Suppressor macrophage (primary cell): Measurements from ENCODE around the gene MAPK10.
"Not testable (repeated sequence)": the region's sequence is repeated elsewhere in the genome, so short reads cannot be mapped to it uniquely, and the experiment has no call there.

Experiments
- DNase-seq, 4 experiments: peaks; one replicate each; pipeline ENCODE4 v3.0.0-alpha.2; 2020 to 2022

Gene MAPK10

GRCh38 chr4:86032476-86033022 lies 327.3 kb downstream of the MAPK10 start:
- DNase-seq: peak in 2 of 4 experiments; percentile 6 to 22

- no peak for DNase-seq
These were observed 327.9 kb downstream of the MAPK10 start for GRCh38 chr4:86031927-86032326.

DNA sequence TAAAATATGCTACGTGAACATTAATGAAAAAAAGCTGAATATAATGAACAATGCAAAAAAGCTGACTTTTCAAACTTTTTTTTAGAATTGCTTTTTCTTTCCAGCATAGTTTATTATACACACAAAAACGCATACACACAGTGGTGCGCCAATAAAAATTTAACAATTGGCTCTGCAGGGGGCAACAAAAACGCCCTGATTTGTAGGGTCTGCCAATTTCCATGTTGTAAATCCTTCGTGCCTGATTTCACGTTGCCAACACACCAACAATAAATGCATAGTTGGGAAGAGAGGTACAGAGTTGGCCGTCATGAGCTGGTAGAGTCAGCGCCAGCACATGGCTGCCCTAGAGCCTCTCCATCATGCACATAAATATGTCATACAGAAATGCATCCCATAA lies 333.1 kb downstream of the MAPK10 start:
- no peak for DNase-seq

DNA sequence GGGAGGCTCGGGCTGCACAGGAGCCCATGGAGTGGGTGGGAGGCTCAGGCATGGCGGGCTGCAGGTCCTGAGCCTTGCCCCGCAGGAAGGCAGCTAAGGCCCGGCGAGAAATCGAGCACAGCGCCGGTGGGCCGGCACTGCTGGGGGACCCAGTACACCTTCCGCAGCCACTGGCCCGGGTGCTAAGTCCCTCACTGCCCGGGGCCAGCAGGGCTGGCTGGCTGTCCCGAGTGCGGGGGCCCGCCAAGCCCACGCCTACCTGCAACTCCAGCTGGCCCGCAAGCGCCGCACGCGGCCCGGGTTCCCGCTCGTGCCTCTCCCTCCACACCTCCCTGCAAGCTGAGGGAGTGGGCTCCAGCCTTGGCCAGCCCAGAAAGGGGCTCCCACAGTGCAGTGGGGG lies 338.2 kb downstream of the MAPK10 start:
- not testable (repeated sequence) for DNase-seq

DNA sequence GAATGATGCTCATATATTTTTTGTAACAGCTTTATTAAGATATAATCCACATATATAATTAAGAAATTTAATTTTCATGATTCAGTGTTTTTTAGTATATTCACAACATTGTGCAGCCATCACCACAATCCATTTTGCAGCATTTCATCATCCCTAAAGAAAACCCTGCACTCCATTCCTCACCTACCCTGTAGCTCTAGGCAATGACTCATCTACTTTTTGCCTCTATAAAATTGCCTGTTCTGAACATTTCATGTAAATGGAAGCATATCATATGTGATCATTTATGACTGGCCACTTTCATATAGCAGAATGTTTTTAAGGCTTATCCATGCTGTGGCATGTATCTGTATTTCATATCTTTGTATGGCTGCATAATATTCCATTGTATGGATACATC lies 339.9 kb downstream of the MAPK10 start:
- no peak for DNase-seq

- no peak for DNase-seq
These were observed 340.5 kb downstream of the MAPK10 start for GRCh38 chr4:86019362-86019761.

GRCh38 chr4:86015412-86016350 lies 344.2 kb downstream of the MAPK10 start:
- DNase-seq: no peak

DNA sequence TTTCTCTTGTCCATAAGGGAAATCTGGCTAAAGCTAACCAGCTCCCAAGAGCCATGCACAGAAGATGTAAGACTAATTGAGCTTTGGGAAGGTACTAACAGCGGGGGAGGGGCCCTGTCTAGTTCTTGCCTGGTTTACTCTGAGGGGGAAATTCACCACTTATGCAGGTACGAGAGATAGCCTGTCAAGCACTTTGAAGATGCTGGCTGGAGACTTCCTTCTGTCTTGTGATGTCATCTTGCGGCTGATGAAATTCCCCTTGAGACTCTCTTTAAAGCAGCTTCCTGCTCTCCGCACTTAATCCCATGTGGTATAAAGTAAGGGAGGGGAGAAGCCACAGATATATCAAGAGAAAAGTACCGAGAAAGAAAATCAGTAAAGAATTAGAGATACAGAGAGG lies 345.3 kb downstream of the MAPK10 start:
- no peak for DNase-seq

- DNase-seq: no peak
These were observed 346.2 kb downstream of the MAPK10 start for GRCh38 chr4:86013621-86014020.

- no peak for DNase-seq
These were observed 348.7 kb downstream of the MAPK10 start for GRCh38 chr4:86011117-86011516.

- DNase-seq: no peak
These were observed 352.8 kb downstream of the MAPK10 start for GRCh38 chr4:86007042-86007441.

GRCh38 chr4:86006057-86006456 lies 353.8 kb downstream of the MAPK10 start:
- no peak for DNase-seq

DNA sequence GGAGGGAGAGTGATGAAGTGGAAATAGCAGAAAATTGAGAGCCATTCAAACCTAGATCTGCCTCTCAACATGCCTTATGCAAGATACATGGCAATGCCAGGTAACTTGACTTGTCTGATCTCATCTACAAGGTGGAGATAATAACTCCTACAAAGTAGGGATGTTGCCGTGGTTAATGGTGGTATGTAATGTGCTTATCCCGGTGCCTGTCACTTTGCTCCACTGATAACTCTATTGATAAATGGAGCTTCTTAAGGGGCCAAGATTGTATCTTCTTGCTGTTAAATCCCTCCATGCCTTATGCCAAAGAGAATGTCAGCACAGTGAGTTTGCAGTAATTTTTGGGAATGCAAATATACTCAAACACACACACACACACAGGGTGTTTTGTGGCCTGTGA lies 355.8 kb downstream of the MAPK10 start:
- DNase-seq: no peak

DNA sequence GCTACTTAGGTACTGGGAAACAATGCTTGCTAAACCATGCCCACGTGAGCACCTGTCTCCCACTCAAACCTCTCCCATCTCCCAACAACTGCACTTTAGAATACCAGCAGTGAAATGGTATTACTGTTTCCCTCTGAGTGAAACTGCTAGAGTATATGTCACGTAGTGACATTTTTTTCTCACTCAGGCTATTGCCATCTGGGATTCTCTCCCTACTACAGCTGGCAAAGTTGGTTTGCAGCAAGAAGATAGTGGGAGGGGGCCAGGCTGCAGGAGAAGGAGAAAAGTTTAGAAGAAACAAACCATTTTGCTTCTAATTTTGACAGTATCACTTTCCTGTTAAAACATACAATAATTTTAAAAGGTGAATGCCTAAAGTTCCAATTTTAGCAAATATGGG lies 358.3 kb downstream of the MAPK10 start:
- no peak for DNase-seq

GRCh38 chr4:85995361-85995760 lies 364.5 kb downstream of the MAPK10 start:
- no peak for DNase-seq

DNA sequence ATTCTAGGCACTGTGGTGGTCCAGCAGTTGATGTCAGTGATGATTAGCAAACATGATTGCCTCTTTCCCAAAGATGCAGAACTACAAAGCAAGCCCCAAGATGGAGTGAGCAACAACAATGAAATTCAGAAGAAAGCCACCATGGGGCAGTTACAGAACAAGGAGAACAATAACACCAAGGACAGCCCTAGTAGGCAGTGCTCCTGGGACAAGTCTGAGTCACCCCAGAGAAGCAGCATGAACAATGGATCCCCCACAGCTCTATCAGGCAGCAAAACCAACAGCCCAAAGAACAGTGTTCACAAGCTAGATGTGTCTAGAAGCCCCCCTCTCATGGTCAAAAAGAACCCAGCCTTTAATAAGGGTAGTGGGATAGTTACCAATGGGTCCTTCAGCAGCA lies 365.3 kb downstream of the MAPK10 start:
- DNase-seq: no peak

DNA sequence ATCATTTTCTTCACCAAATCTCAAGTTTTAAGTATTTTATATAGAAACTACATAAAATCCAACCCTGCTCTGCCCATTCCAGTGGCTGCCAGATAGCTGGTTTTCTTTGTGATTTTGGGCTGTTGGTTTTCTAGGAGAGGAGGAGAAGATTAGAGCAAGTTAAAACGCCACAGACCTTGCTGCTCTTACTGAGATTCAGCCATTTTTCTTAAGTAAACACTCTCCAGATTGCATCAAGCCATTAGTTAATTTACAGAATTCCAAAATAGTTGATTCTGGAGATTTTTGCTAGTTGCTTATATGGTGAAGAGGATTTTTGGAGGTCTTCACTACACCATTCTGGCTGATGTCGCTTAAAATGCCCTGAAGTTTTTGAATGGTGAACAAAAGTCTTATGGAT lies 366.2 kb downstream of the MAPK10 start:
- no peak for DNase-seq

DNA sequence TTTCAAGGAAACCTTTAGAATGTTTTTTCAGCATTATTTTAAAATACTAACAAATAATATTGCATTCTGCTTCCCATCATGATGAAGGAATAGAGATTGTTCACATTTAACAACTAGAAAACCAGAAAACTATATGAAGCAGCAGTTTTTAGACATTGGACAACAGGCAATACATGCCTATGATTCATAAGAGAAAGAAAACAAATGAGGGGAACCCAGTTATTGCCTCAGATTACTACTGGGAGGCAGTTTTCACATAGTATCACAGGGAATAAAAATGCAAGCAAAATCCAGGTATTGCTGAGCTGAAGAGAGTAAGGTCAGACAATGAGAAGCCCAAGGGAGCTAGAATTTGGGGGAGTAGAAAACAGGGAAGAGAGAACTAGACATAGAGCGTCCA lies 373.6 kb downstream of the MAPK10 start:
- no peak for DNase-seq

DNA sequence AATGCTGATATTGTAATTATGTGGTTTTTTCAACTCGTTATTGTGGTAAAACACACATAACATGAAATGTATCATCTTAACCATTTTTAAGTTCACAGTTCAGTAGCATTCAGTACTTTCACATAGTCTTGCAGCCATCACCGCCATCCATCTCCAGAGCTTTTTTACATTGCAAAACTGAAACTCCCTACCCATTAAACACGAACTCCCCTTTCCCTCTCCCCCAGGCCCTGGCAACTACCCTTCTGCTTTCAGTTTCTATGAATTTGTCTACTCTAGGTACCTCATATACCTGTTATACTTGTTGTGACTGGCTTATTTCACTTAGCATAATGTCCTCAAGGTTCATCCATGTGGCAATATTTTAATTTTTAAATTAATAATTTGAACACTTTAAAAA lies 380.6 kb downstream of the MAPK10 start:
- DNase-seq: no peak

GRCh38 chr4:85970535-85970934 lies 389.3 kb downstream of the MAPK10 start:
- no peak for DNase-seq

- peak; percentile 11 to 77 (median 44) for DNase-seq
These were observed 390.7 kb downstream of the MAPK10 start for GRCh38 chr4:85968945-85969819.

GRCh38 chr4:85967872-85968271 lies 392.0 kb downstream of the MAPK10 start:
- no peak for DNase-seq

- no peak for DNase-seq
These were observed 393.5 kb downstream of the MAPK10 start for GRCh38 chr4:85966373-85966772.
